HG03378 (cell line): ENCODE results near the gene ZMYND10.

Experiments used
- ATAC-seq: cut with Tn5 transposase; IDR thresholded peaks from one replicate; pipeline ENCODE4 v1.9.1; 2021; ENCODE audit warnings: mild to moderate bottlenecking, moderate library complexity; ENCODE audit not compliant: unreplicated experiment

Gene ZMYND10

DNA sequence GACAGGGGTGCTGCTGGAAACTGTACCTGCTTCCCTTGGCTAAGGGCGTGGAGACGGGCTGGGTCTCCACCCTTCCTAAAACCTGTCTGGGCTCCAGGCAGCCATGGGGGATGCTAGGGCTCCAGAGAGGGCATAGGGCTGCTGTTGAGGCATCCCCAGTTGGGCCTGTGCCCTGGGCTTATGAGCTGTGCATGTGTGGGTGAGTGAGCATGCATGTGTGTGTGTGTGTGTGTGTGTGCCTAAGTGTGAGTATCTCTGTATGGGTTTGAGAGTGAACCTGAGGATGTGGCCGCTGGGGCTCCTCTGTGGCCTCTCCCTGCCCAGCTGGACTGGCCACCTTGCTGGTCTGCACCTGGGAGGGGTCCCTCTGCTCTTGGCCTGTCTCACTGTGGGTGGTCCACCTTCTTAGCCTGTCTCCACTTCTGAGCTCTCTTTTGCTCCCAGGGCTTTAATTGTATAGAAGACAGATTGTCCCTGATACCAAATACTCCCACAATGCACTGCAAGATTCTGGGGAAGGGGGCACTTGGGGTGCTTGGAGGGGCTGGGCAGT is 25.7 kb upstream of the ZMYND10 start:
- no peak for ATAC-seq

DNA sequence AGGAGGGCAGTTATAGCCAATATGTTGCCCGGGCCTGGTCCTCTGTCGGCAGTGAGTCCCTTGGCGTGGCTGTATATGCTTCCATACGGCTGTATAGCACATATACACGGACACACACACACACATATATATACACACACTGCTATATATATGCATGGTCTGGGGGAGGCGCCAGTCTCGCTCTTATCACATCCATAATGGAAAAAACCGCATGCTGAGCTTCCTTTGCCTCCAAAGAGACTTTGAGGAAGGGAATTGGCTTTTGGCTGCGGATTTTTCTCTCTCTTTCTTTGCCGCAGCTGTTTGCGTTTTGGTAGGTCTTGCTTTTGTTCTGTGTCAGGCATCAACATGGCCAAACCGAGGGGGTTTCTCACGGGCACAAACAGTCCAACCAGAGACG is 25.1 kb upstream of the ZMYND10 start:
- ATAC-seq: no peak

DNA sequence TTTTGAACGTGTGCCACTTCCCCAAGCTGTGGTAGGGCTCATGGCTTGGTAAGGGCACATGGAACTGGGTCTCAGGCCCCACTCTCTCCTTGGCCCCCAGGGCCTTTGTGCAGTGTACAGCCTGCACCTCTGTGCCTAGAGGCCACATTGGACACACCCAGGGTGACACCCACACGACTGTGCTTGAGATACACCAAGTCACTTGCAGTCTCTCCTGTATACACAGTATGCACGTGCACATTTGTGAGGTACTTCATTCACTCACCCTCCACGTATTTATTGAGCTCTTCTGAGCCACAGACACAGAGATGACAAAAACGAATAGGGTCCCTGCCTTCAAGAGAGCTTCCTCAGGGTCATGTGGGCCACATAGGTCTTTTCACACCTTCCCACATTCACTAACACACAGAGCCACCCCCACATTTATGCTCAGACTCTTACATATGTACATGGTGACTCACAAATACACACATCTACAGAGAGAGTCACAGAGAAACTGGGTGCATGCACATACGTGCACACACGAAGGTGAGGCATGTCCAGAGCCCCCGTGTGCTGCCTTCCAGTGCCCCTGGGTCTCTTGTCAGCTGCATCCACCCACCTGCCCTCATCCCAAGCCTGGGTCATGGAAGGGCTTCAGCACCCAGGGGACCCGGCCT is 23.6 kb upstream of the ZMYND10 start:
- no peak for ATAC-seq

DNA sequence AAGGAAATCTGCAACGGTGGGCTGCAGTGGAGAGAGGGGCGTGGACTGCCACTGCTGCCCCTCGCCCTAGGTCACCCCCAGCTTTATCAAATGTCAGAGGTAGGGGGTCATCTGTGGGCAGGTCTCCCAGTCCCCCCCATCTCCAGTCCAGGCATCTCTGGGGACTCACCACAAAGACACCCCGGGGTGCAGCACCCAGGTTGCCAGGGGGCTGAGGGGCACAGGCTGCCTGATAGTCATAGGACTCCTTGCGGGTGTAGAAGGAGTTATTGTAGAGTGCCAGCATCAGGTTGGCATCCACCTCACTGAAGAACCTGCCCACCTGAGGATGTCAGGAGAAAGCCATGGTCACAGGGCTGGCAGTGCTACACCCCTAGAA is 20.3 kb upstream of the ZMYND10 start:
- ATAC-seq: no peak

DNA sequence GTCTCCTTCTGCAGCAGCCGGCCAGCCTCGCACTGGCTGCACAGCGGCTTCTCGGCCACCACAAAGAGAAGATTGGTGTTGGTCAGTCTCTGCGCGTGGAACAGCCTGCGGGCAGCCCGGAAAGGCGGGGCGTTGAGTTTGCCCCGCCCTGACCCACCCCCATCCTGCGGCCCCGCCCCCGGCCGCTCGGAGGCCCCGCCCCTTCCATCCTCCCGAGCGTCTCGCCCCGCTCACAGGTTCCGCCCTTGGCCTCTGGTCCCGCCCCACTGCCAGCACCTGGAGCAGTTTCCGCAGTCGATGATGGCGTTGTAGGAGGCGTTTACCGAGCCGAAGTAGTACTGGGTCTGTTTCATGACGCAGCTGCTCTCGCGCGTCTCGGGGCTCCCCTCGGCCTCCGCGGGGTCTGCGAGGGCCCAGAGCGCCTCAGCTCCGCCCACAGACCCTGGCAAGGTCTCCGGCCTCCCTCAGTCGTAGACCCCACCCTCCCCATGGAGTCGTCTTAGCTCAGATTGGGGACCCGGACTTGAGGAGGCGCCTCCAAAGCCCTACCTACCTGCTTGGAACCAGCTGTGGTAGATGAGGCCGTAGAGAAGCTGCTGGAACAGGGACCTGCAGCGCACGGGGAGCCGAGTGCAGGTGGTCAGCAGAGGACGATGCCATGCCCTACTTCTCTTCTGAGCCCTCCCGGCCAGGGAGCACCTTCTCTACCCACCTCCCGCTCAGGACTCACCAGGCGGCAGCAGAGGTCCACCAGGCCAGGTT is 19.7 kb upstream of the ZMYND10 start:
- ATAC-seq: peak; percentile 77

DNA sequence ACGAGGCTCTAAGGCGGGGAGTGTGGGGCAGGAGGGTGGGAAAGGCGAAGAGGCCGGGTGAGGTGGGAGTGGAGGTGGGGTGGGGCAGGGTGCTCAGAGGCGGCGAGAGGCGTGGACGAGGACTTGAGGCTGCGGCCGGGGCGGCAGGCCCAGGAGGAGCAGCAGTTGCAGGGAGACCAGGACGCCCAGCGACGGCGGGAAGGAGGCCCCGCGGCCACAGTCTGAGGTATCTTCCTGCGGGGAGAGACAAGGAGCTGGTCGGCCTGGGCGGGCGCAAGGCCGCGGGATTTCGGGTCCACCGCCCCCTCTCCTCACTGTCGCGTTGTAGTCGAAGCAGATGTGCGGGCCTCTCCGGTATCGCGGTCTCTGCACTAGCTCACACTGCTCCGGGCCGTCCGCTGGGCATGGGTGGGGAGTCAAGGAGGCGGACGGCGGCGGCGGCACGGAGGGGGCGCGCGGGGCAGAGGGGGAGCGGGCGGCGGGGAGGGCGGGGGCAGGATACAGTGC is 19.1 kb upstream of the ZMYND10 start:
- no peak for ATAC-seq

DNA sequence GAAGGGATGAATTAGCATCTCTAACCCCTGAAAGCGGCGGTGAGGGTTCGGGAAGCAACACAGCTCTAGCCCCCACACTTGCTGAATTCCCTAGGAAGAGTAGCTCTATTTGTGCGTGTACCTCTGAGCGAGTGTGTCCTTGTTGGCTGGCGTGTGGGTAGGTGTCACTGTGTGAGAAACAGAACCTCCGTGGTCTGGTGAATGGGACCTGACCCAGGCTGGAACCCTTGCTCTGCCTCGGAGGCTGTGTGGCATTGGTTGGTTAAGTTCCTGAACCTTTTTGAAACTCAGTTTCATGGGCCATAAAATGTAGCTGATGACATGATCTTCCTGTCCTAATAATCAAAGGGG is 14.2 kb upstream of the ZMYND10 start:
- no peak for ATAC-seq

DNA sequence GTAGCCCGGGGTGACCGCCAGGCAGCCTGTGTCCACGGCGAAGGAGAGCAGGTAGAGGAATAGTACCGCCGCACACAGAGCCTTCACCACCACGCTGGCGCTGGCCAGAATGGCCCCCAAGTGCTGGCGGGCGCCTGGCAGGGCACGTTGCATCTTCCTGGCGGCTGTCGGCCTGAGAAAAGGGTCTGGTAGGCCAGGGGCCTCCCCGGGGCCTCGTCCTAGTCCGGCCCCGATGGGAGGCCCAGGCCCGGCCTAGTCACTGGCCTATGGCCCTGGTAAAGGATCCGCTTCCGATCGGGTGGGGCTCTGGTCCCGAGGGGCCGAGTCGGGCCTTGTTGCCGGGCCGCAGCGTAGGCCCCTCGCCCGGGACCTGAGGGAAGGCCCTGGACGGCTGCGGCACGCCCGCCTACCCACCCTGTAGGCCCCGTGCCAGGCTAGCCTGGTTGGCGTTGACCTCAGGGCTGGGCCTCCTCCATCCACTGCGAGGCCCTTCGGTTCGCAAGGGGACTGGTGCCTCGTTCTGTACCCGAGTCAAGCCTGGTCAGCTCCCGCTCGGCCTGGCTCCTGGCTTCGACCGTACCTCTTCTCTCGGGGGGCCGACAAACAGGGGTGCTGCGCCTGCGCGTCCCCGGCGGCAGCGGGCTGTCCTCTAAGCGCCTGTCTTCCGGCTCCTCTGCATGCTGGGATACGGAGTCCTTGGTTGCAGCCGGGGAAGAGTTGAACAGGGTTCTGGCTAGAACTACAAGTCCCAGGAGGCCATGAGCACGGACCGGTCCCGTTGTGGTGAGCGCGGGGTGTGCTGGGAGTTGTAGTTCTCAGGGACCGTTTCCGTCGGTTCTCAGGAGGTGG is 13.6 kb upstream of the ZMYND10 start, which contains the start of gene TMEM115:
Gene TMEM115 (minus strand): TSS at position 611 of the 849 bp plus-strand sequence. CDS start 458 bp downstream, at position 153.
- ATAC-seq: peak; percentile 97

DNA sequence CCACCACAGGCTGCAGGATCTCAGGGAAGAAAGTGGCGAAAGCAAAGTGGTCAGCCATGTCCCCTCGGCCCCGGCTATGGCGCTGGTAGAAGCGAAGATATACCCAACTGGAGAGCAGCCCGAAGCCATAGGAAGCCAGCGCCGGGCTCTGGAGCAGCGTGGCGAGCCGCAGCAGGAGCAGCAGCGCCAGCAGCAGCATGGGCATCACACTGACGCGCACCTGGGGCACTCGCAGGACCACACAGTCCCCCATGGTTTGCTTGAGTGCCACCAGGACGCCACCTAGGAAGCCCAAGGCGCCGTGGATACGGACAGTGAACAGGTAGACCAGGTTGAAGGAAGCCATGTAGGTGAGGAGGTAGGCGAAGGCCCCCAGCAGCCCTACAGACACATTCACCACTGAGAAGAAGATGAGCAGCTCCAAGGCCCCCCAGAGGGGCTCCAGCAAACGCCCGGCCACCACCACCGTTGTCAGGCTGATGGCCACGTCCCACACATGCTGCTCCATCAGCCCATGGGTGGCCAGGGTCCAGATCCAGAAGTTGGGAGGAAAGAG is 12.9 kb upstream of the ZMYND10 start:
- no peak for ATAC-seq

DNA sequence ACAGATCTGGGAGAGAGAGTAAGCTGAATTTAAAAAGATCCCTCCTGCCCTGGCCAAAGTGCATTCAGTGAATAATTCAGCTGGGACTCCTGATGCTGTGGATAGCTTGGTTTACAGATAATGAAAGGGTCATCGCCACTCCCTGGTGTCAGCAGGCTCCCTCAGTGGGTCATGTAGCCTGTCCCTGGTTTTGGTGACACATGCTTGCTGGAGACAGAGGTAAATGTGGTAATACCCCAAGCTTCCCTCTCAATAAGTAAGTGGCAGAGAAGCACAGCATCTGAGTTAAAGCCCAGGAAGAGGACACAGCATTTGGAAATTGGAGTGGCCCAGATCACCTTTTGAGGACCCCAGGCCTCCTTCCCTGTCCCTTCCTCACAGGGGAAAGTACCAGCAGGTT is 11.9 kb upstream of the ZMYND10 start:
- ATAC-seq: no peak

DNA sequence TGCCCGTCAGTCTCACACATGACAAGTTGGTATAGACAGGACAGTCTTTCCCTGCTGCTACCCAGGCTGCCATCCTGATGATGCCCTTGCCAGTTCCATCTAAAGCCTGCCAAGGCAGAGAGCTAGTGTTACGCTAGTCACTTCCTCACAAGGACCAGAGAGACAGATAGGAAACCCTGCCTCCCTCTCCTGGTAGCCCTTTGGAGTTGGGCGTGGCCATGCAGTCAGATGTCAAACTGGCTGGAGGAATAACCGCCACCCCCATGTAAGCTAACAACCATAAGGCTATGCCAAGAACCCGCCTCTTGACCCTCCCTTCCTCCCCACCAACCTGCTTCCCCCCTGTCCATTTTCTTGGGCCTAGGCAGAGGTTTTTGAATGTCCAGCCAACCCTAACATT is 11.0 kb upstream of the ZMYND10 start:
- ATAC-seq: no peak

DNA sequence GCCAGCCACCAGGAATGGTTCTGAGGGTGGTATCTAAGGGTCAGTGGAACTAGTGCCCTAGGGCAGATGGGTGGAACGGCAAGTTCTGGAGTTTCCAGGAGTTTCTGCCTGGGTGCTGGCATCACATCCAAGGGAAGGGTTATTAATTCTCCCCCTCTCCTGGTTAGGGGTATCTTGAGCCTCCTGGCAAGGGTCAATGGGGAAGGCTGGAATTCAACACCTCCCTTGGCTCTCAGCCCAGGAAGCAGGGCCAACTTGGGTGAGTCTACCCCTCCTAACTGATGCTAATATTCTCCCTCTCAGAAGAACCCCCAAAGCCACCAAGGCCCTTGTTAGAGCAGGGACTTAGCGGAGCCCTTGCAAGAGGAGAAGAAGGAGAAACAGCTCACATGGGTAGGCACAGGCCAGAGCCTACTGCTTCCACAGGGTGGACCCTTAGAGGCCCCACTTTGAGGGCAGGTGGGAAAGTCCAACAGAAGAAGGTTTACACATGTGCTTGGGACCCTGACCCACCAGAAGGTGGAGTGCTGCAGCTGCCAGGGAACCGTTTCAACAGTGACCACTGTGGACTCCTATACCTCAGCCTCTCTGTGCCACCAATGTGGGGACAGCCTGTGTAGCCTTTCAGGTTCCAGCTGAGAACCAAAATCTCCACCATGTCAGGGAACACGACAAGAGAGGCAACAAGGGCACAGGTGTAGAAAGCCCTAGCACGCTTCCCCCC is 10.5 kb upstream of the ZMYND10 start:
- no peak for ATAC-seq

DNA sequence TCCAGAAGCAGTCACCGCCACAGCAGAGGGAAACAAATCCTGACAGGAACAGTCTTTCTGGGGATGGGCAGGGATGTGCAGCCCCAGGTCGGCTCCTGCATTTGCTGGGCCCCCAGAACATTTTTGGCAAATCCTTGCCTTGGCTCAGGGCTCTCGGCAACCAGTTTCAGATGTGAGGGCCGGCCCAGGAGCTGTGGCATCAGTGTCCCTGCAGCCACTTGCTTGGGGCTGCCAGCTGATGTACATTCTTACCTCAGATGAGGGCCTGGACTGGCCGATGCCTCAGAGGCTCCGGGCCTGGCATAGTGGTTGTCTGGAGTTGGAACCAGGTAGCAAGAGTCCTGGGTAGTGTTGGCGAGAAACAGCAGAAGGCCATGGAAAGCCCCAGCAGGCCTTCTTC is 9.3 kb upstream of the ZMYND10 start:
- no peak for ATAC-seq

DNA sequence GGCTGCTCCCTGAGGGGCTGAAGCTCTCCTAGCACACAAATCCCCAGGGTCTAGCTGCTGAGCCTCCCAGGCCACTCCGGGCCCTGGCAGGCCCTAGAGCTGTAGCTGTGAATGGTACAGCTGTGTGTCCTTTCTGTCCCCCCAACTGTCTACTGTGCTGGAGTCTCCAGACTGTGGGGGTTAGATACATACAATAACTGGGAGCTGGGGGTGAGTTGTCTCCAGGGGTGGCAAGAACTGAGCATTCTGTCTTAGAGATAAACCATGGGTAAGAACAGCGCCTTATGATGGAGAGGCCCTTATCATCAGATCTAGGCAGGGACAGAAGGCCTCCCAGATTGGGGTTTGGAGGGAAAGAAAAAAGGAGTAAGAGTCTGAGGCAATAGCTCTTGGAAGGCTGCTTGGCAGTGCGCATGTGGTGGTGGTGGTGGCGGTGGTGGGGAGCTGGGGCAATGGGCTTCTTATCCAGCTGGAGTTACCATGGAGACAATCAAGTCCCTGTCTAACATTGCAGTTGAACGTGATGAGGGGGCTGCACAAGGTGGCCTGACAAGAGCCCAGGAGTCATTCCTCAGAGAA is 8.7 kb upstream of the ZMYND10 start:
- ATAC-seq: no peak

DNA sequence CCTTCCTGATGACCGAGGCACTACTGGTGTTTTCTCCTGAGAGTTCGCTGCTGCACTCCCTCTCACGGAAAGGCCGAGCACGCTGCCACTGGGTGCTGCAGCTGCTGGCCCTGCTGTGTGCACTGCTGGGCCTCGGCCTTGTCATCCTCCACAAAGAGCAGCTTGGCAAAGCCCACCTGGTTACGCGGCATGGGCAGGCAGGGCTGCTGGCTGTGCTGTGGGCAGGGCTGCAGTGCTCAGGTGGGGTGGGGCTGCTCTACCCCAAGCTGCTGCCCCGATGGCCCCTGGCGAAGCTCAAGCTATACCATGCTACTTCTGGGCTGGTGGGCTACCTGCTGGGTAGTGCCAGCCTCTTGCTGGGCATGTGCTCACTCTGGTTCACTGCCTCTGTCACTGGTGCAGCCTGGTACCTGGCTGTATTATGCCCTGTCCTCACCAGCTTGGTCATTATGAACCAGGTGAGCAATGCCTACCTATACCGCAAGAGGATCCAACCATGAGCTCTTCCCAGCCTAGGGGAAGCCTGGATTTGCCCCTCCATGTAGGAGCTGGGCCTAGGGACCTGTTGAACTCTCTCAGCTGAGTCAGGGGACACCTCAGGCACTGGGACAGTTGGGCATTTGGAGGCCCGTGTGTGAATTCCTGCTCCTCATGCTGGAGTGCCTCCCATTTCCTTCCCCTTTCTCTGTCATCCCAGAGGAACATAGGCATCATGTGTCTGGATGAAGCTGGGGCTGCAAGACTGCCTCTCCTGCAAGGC is 7.9 kb upstream of the ZMYND10 start:
- ATAC-seq: no peak

DNA sequence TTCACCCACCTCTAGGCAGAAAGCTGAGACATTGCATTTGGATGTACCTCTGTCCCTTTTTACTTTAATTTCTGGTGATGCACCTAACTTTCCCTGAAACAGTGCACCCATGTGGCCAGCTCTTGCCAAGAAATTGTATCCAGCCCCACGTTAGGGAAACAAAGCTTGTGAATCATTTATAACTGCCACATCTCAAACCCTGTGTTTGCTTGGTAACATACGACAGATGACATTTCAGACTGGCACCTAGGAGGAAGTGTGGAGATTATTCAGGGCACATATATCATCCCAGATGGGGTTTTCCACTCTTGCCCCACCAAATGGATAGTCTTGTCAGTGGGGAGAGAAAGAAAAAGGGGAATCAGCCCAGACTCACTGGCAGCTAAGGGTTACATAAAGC is 7.2 kb upstream of the ZMYND10 start:
- no peak for ATAC-seq

DNA sequence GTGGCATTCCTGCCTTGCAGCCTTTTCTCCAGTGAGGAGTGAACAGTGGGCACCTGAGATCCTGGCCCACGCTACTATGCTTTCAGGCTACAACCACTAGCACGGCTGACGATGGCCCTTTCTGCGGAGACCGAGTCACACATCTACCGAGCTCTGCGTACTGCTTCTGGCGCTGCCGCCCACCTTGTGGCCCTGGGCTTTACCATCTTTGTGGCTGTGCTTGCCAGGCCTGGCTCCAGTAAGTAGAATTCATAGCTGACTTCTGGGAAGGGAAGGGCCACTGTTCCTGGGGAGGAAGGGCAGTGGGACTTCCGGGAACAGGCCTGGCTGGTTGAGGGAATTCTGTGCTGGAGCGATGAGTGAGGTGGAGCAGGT is 5.8 kb upstream of the ZMYND10 start:
- no peak for ATAC-seq

DNA sequence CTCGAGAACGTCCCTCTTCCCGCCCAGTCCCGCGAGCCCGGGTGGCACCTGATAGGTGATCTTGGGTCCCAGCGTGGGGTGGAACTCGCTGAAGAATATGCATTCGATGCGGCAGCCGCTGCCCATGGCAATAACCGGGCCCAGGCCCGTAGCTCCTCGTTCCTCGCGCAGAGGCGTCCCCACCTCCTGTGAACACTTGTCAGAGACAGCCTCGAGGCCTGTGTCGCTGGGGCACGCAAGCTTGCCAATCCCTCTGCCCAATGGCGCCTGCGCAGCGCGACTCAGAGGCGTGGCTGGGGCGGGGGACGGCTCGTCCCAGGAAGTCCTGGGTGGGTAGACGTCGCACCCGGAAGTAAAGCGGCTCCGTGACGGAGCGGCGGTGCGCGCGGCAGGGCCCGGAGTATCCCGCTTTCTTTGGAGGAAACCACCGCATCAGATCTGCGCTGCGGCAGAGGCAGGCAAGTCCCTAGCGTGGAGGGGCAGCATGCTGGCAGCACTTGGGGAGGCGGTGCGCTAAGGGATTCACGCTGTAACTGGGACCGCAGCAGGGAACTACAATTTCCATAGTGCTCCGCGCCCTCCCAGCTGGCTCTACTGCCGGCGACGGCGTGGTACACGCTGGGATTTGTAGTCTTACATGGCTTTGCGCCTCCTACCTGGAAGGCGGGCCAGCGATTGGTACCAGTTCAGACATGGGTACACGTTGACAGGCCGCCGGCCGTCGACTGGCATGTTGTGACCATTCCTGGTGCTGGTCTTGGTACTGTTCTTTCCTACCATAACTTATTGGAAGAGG is 5.2 kb upstream of the ZMYND10 start, which contains the start of the genes CYB561D2 and NPRL2:
Gene CYB561D2 (plus strand): TSS at position 336 of the 796 bp plus-strand sequence. CDS start 572 bp downstream, outside the sequence.
Gene NPRL2 (minus strand): TSS at position 249 of the 796 bp plus-strand sequence. CDS start 123 bp downstream, at position 126.
- peak; percentile 69 for ATAC-seq
